HEK293 (cell line): Measurements from ENCODE around the gene ALG6.

Source experiments
- CTCF ChIA-PET: fragments of 350-600 bp; formaldehyde crosslinking; extraction: SDS; loops from one replicate; lab custom pipeline; 2021; ENCODE audit warnings: antibody characterized with exemption; lab: Yijun Ruan, JAX
- POLR2A ChIA-PET: fragments of 300-600 bp; formaldehyde crosslinking; extraction: SDS; loops from one replicate; lab custom pipeline; 2020; ENCODE audit warnings: antibody characterized with exemption, inconsistent platforms; lab: Yijun Ruan, JAX
- H3K27ac ChIP-seq: fragments of 200-500 bp; sonication (Bioruptor generic); 2 replicates; pipeline ENCODE4 v1.5.1; 2014; ENCODE audit warnings: low read depth, low read length, control low read depth, inconsistent platforms; ENCODE audit errors: extremely low read depth
- H3K36me3 ChIP-seq, 2 experiments: fragments of 200-500 bp in 1 of 2; sonication (Bioruptor generic) in 1 of 2; 1 replicate in 1 of 2; 2 replicates in 1 of 2; pipeline ENCODE4 v1.5.1; 2014 to 2017; ENCODE audit warnings: inconsistent platforms in 2 of 2, low read length in 2 of 2; ENCODE audit not compliant: control insufficient read depth in 2 of 2, insufficient read depth in 1 of 2
- H3K4me1 ChIP-seq: fragments of 200-500 bp; sonication (Bioruptor generic); 2 replicates; pipeline ENCODE4 v1.5.1; 2014; ENCODE audit warnings: mild to moderate bottlenecking, low read length, inconsistent platforms; ENCODE audit not compliant: control insufficient read depth, insufficient read depth
- H3K4me3 ChIP-seq: 2 replicates; pipeline ENCODE4 v1.5.1; 2011; ENCODE audit warnings: low read depth, mild to moderate bottlenecking, control low read depth, low read length, moderate library complexity
- H3K9me3 ChIP-seq: fragments of 200-500 bp; sonication (Bioruptor generic); 2 replicates; pipeline ENCODE4 v1.5.1; 2014; ENCODE audit warnings: low read depth, low read length, inconsistent platforms; ENCODE audit not compliant: control insufficient read depth, insufficient read depth
- BCL11B ChIP-seq: fragments of 450-650 bp; formaldehyde crosslinking; IDR thresholded peaks from 2 replicates; pipeline ENCODE4 v1.5.1; 2016; ENCODE audit warnings: low read depth, missing biosample characterization, missing genetic modification characterization
- FEZF1 ChIP-seq: fragments of 450-650 bp; formaldehyde crosslinking; IDR thresholded peaks from 2 replicates; pipeline ENCODE4 v1.5.1; 2016; ENCODE audit warnings: missing biosample characterization, missing genetic modification characterization
- IKZF3 ChIP-seq: fragments of 450-650 bp; IDR thresholded peaks from 2 replicates; pipeline ENCODE4 v1.5.0; 2018; ENCODE audit warnings: missing biosample characterization, mild to moderate bottlenecking, missing genetic modification characterization, moderate library complexity
- KLF17 ChIP-seq: fragments of 450-650 bp; formaldehyde crosslinking; IDR thresholded peaks from 2 replicates; pipeline ENCODE4 v1.5.1; 2016; ENCODE audit warnings: missing biosample characterization, missing genetic modification characterization
- MYNN ChIP-seq: fragments of 450-650 bp; formaldehyde crosslinking; IDR thresholded peaks from 2 replicates; pipeline ENCODE4 v1.5.1; 2016; ENCODE audit warnings: missing biosample characterization, missing genetic modification characterization, borderline replicate concordance
- REPIN1 ChIP-seq: fragments of 450-650 bp; formaldehyde crosslinking; IDR thresholded peaks from 2 replicates; pipeline ENCODE4 v1.5.1; 2017; ENCODE audit warnings: missing biosample characterization, missing genetic modification characterization, low read depth
- SCRT2 ChIP-seq: fragments of 450-650 bp; formaldehyde crosslinking; IDR thresholded peaks from 2 replicates; pipeline ENCODE4 v1.5.1; 2016; ENCODE audit warnings: missing biosample characterization, missing genetic modification characterization
- ZBTB1 ChIP-seq: fragments of 450-650 bp; formaldehyde crosslinking; IDR thresholded peaks from 2 replicates; pipeline ENCODE4 v1.5.1; 2016; ENCODE audit warnings: missing biosample characterization, missing genetic modification characterization
- ZBTB49 ChIP-seq: fragments of 450-650 bp; formaldehyde crosslinking; IDR thresholded peaks from 2 replicates; pipeline ENCODE4 v1.5.1; 2016; ENCODE audit warnings: missing biosample characterization, missing genetic modification characterization, low read depth
- ZNF121 ChIP-seq: fragments of 450-650 bp; formaldehyde crosslinking; IDR thresholded peaks from 2 replicates; pipeline ENCODE4 v1.5.1; 2016; ENCODE audit warnings: missing biosample characterization, missing genetic modification characterization
- ZNF175 ChIP-seq: fragments of 450-650 bp; formaldehyde crosslinking; IDR thresholded peaks from 2 replicates; pipeline ENCODE4 v1.5.1; 2016; ENCODE audit warnings: missing biosample characterization, missing genetic modification characterization
- ZNF248 ChIP-seq: fragments of 450-650 bp; formaldehyde crosslinking; IDR thresholded peaks from 2 replicates; pipeline ENCODE4 v1.5.1; 2017; ENCODE audit warnings: missing biosample characterization, missing genetic modification characterization
- ZNF37A ChIP-seq: fragments of 450-650 bp; IDR thresholded peaks from 2 replicates; pipeline ENCODE4 v1.5.1; 2018; ENCODE audit warnings: missing biosample characterization, missing genetic modification characterization
- ZNF449 ChIP-seq: fragments of 450-650 bp; formaldehyde crosslinking; IDR thresholded peaks from 2 replicates; pipeline ENCODE4 v1.5.1; 2017; ENCODE audit warnings: missing biosample characterization, mild to moderate bottlenecking, missing genetic modification characterization, moderate library complexity
- ZNF530 ChIP-seq: fragments of 450-650 bp; formaldehyde crosslinking; IDR thresholded peaks from 2 replicates; pipeline ENCODE4 v1.5.1; 2016; ENCODE audit warnings: low read depth, missing biosample characterization, missing genetic modification characterization
- ZNF596 ChIP-seq: fragments of 450-650 bp; IDR thresholded peaks from 2 replicates; pipeline ENCODE4 v1.5.0; 2018; ENCODE audit warnings: missing biosample characterization, mild to moderate bottlenecking, missing genetic modification characterization, moderate library complexity
- ZNF677 ChIP-seq: fragments of 450-650 bp; IDR thresholded peaks from 2 replicates; pipeline ENCODE4 v1.5.0; 2018; ENCODE audit warnings: missing biosample characterization, mild to moderate bottlenecking, missing genetic modification characterization, moderate library complexity
- ZNF776 ChIP-seq: fragments of 450-650 bp; formaldehyde crosslinking; IDR thresholded peaks from 2 replicates; pipeline ENCODE4 v1.5.0; 2017; ENCODE audit warnings: missing biosample characterization, missing genetic modification characterization, borderline replicate concordance
- ZNF837 ChIP-seq: fragments of 450-650 bp; formaldehyde crosslinking; IDR thresholded peaks from 2 replicates; pipeline ENCODE4 v1.5.1; 2016; ENCODE audit warnings: missing biosample characterization, missing genetic modification characterization
- ZNF843 ChIP-seq: fragments of 450-650 bp; formaldehyde crosslinking; IDR thresholded peaks from 2 replicates; pipeline ENCODE4 v1.5.1; 2016; ENCODE audit warnings: missing biosample characterization, missing genetic modification characterization

ALG6 gene

GRCh38 chr1:63475761-63476160 lies 108.3 kb downstream of the ALG6 start (continued):
- TF ChIP-seq ZNF596 = no peak
- no peak for TF ChIP-seq MYNN (tag by site-specific recombination)
- no peak for TF ChIP-seq ZNF248 (tag by site-specific recombination)
- TF ChIP-seq BCL11B (tag by site-specific recombination) = no peak
- TF ChIP-seq ZBTB1 = no peak
- TF ChIP-seq REPIN1 (tag by site-specific recombination) = no peak

GRCh38 chr1:63480057-63480456 lies 112.6 kb downstream of the ALG6 start:
- TF ChIP-seq KLF17 = no peak
- TF ChIP-seq ZNF530 = no peak
- TF ChIP-seq FEZF1 (tag by site-specific recombination) = peak; percentile 46
- TF ChIP-seq ZNF843 (tag by site-specific recombination) = peak; percentile 41
- TF ChIP-seq ZNF121 (tag by site-specific recombination) = no peak
- TF ChIP-seq ZNF837 (tag by site-specific recombination) = no peak
- no peak for TF ChIP-seq ZNF37A (tag by site-specific recombination)
- Histone ChIP-seq H3K27ac (no peak overlapping the region), H3K9me3 (no peaks in the 10 kb centered on the region), H3K36me3 (peaks cover 5 to 12% of the 10 kb centered on the region in 2 experiments), H3K4me3 (no peak overlapping the region), H3K4me1 (peaks cover 6% of the 10 kb centered on the region; the same call in 1 of the 2 replicates)
- ChIA-PET POLR2A (no interaction called here), CTCF (interaction anchor here (1.0 kb wide), 1 partner anchor 39 kb away, joined by 3 read pairs; no protein-coding TSS in a partner anchor)

GRCh38 chr1:63486629-63487028 lies 119.2 kb downstream of the ALG6 start:
- POLR2A ChIA-PET = no interaction called here

GRCh38 chr1:63487336-63488065 lies 120.1 kb downstream of the ALG6 start:
- H3K4me3 ChIP-seq = no peak overlapping the region
- ChIA-PET CTCF (interaction anchor here (0.6 kb wide), 1 partner anchor 1789 kb away, joined by 5 read pairs; no protein-coding TSS in a partner anchor), POLR2A (no interaction called here)

More at GRCh38 chr1:63486629-63487028, 119.2 kb downstream of the ALG6 start:
- H3K36me3 ChIP-seq = peaks cover 0 to 6% of the 10 kb centered on the region in 2 experiments; a peak in 2 of 3 replicates
- no peaks in the 10 kb centered on the region for H3K9me3 ChIP-seq
- peak; percentile 73 for TF ChIP-seq SCRT2
- no peak for TF ChIP-seq ZNF449 (tag by site-specific recombination)
- no peak for TF ChIP-seq IKZF3 (tag by site-specific recombination)
- no peak for TF ChIP-seq ZNF175 (tag by site-specific recombination)
- H3K4me3 ChIP-seq = no peak overlapping the region
- H3K27ac ChIP-seq = no peak overlapping the region
- no peaks in the 10 kb centered on the region for H3K4me1 ChIP-seq
- CTCF ChIA-PET = interaction anchor here (0.7 kb wide), 1 partner anchor 659 kb away, joined by 3 read pairs; no protein-coding TSS in a partner anchor

More at GRCh38 chr1:63487336-63488065, 120.1 kb downstream of the ALG6 start:
- Histone ChIP-seq H3K9me3 (no peaks in the 10 kb centered on the region), H3K4me1 (no peaks in the 10 kb centered on the region), H3K27ac (no peak overlapping the region), H3K36me3 (peaks cover 0 to 6% of the 10 kb centered on the region in 2 experiments; a peak in 2 of 3 replicates)
- TF ChIP-seq ZNF449 (tag by site-specific recombination) (no peak), ZNF776 (no peak), ZNF677 (tag by site-specific recombination) (no peak), ZBTB49 (tag by site-specific recombination) (no peak)
